ENCODE results near the gene PER3. TPM values are rescaled to one million over a fixed set of nuclear protein-coding genes. Genes with fewer than 3 reads are reported as not detected.

The PER3 gene
- polyA plus RNA-seq, 2 of the 4 experiments (the other 2 are of a cell fraction), result 1.9 to 3.7 TPM

DNA sequence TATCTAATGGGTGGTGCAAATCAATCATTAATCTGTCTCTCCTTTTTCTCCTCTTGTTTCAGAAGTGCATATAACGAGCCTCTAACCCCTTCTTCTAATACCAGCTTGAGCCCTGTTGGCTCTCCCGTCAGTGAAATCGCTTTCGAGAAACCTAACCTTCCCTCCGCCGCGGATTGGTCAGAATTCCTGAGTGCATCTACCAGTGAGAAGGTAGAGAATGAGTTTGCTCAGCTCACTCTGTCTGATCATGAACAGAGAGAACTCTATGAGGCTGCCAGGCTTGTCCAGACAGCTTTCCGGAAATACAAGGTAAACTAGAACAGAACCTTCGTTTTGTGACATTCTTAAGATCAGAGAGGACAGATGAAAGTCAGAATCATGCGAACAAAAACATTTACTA lies 38.3 kb upstream of the PER3 start:
- H3K4me3 ChIP-seq, result no peak overlapping the region
- no peaks in the 10 kb centered on the region for H3K4me1 ChIP-seq
- no peak for FAIRE-seq
- no peak for TF ChIP-seq EP300 (IDR thresholded peaks at IDR 0.05)
- no peak for TF ChIP-seq SMC3 (IDR thresholded peaks at IDR 0.05)
- no peak for TF ChIP-seq NR3C1 (IDR thresholded peaks at IDR 0.05)
- no peak for TF ChIP-seq HES2 (IDR thresholded peaks at IDR 0.05)
- TF ChIP-seq MAX (IDR thresholded peaks at IDR 0.05), result no peak
- TF ChIP-seq MYC (IDR thresholded peaks at IDR 0.05; ENCODE audit: borderline replicate concordance, low read length), result no peak
- no peak for TF ChIP-seq RNF2 (IDR thresholded peaks at IDR 0.05; ENCODE audit: borderline replicate concordance, low read depth)
- no peak for TF ChIP-seq FOSB (CRISPR knock-in tag; IDR thresholded peaks at IDR 0.05)
- TF ChIP-seq, protein P1, sequence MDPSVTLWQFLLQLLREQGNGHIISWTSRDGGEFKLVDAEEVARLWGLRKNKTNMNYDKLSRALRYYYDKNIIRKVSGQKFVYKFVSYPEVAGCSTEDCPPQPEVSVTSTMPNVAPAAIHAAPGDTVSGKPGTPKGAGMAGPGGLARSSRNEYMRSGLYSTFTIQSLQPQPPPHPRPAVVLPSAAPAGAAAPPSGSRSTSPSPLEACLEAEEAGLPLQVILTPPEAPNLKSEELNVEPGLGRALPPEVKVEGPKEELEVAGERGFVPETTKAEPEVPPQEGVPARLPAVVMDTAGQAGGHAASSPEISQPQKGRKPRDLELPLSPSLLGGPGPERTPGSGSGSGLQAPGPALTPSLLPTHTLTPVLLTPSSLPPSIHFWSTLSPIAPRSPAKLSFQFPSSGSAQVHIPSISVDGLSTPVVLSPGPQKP (IDR thresholded peaks at IDR 0.05; ENCODE audit: low read depth, low read length), result no peak
- TF ChIP-seq ZNF302 (CRISPR knock-in tag; IDR thresholded peaks at IDR 0.05), result no peak
- WGBS (ENCODE audit: missing lambda C conversion rate), result 83% methylated on average over 10 of the region's 10 CpGs
- ChIA-PET POLR2A (no interaction called here), CTCF (interaction anchor here (11.5 kb wide), 1 partner anchor 79 kb away, joined by 410 read pairs; no protein-coding TSS in a partner anchor)
- DNase-seq (ENCODE audit: low read depth in 1 of 2, low spot score in 1 of 2), result no peak
- H3K4me2 ChIP-seq, result no peak overlapping the region
- H3K27ac ChIP-seq, result no peak overlapping the region
- ATAC-seq, result no peak
- no peaks in the 10 kb centered on the region for H3K9me3 ChIP-seq

GRCh38 chr1:7747605-7748004 lies 36.5 kb upstream of the PER3 start:
- POLR2A ChIA-PET, result no interaction called here
- H3K4me1 ChIP-seq, result no peaks in the 10 kb centered on the region
- no peak for TF ChIP-seq NPAS2 (CRISPR knock-in tag; IDR thresholded peaks at IDR 0.05; ENCODE audit: borderline replicate concordance)
- TF ChIP-seq ZFP36 (IDR thresholded peaks at IDR 0.05; ENCODE audit: borderline replicate concordance, partially characterized antibody), result no peak
- TF ChIP-seq, protein P2, sequence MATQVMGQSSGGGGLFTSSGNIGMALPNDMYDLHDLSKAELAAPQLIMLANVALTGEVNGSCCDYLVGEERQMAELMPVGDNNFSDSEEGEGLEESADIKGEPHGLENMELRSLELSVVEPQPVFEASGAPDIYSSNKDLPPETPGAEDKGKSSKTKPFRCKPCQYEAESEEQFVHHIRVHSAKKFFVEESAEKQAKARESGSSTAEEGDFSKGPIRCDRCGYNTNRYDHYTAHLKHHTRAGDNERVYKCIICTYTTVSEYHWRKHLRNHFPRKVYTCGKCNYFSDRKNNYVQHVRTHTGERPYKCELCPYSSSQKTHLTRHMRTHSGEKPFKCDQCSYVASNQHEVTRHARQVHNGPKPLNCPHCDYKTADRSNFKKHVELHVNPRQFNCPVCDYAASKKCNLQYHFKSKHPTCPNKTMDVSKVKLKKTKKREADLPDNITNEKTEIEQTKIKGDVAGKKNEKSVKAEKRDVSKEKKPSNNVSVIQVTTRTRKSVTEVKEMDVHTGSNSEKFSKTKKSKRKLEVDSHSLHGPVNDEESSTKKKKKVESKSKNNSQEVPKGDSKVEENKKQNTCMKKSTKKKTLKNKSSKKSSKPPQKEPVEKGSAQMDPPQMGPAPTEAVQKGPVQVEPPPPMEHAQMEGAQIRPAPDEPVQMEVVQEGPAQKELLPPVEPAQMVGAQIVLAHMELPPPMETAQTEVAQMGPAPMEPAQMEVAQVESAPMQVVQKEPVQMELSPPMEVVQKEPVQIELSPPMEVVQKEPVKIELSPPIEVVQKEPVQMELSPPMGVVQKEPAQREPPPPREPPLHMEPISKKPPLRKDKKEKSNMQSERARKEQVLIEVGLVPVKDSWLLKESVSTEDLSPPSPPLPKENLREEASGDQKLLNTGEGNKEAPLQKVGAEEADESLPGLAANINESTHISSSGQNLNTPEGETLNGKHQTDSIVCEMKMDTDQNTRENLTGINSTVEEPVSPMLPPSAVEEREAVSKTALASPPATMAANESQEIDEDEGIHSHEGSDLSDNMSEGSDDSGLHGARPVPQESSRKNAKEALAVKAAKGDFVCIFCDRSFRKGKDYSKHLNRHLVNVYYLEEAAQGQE (IDR thresholded peaks at IDR 0.05), result no peak
- no peak for TF ChIP-seq CEBPB (IDR thresholded peaks at IDR 0.05)
- TF ChIP-seq, protein P3, sequence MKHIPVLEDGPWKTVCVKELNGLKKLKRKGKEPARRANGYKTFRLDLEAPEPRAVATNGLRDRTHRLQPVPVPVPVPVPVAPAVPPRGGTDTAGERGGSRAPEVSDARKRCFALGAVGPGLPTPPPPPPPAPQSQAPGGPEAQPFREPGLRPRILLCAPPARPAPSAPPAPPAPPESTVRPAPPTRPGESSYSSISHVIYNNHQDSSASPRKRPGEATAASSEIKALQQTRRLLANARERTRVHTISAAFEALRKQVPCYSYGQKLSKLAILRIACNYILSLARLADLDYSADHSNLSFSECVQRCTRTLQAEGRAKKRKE (CRISPR knock-in tag; IDR thresholded peaks at IDR 0.05; ENCODE audit: low read depth), result no peak
- no peak for TF ChIP-seq RAD21 (conservative IDR thresholded peaks at IDR 0.05 in 1 of 2, IDR thresholded peaks at IDR 0.05 in 1 of 2)
- no peak for TF ChIP-seq NR3C1 (IDR thresholded peaks at IDR 0.05)
- TF ChIP-seq ZSCAN20 (CRISPR knock-in tag; IDR thresholded peaks at IDR 0.05), result no peak
- no peak overlapping the region for H3K4me3 ChIP-seq
- no peak for ATAC-seq
- H3K4me2 ChIP-seq, result no peak overlapping the region
- WGBS (ENCODE audit: missing lambda C conversion rate), result 78% methylated on average over 5 of the region's 5 CpGs
- no peaks in the 10 kb centered on the region for H3K9me3 ChIP-seq
- FAIRE-seq, result no peak
- CTCF ChIA-PET, result interaction anchor here (11.5 kb wide), 1 partner anchor 81 kb away, joined by 410 read pairs; no protein-coding TSS in a partner anchor
- DNase-seq (ENCODE audit: low read depth in 1 of 2, low spot score in 1 of 2), result no peak
- no peak overlapping the region for H3K27ac ChIP-seq

GRCh38 chr1:7749126-7749525 lies 35.0 kb upstream of the PER3 start:
- Histone ChIP-seq H3K4me1 (no peaks in the 10 kb centered on the region), H3K4me2 (no peak overlapping the region), H3K27ac (no peak overlapping the region), H3K9me3 (no peaks in the 10 kb centered on the region), H3K4me3 (no peak overlapping the region)
- DNase-seq (ENCODE audit: low read depth in 1 of 2, low spot score in 1 of 2) (no peak), ATAC-seq (no peak), FAIRE-seq (no peak)
- ChIA-PET CTCF (interaction anchor here (0.6 to 11.5 kb wide), 2 partner anchors 82 to 1503 kb away, joined by 3 to 410 read pairs; no protein-coding TSS in a partner anchor), POLR2A (no interaction called here)
- 49% methylated on average over 5 of the region's 5 CpGs for WGBS (ENCODE audit: missing lambda C conversion rate)
- TF ChIP-seq CHD2 (IDR thresholded peaks at IDR 0.05; ENCODE audit: low read length, partially characterized antibody) (no peak), ZC3H11A (IDR thresholded peaks at IDR 0.05) (no peak), POLR2AphosphoS2 (conservative IDR thresholded peaks at IDR 0.05; ENCODE audit: low read length) (no peak), BHLHE40 (IDR thresholded peaks at IDR 0.05; ENCODE audit: low read depth, low read length) (no peak), NR3C1 (IDR thresholded peaks at IDR 0.05) (no peak)
